Measurements from ENCODE around the gene SV2C. TPM values are rescaled to one million over a fixed set of nuclear protein-coding genes. Genes with fewer than 3 reads are reported as not detected.

Gene SV2C
- total RNA-seq, 1 experiment from 2014 or later, result not detected

DNA sequence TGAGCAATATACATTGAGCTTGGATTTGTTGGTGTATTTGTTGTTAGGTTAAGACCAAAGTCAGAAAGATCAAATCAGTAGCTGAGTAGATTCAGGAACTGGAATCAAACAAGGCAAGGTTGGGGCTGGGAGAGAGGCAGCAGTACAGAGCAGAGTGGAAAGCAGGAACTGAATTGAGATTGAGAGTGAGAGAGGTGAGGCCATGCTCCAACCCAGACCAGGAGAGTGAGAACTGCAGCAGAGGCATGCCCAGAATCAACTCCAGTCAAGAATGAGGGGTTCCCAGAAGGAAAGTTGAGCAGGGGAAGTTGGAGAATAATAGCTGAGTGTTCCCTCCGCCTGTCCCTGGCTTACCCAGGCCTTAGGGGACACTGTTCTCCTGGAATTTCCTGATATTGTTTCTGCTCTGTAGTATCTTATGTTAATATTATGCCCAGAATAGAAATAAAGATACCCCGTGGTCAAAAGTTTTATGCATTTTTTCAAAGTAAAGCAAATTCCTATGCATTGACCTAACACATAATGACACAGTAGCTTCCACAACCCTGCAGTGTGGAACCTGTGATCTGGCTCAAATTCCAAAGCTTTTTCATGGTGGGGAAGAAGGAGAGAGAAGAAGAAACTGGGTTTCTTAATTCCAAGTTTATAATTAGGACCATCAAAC is 82.7 kb downstream of the SV2C start:
- H3K36me3 ChIP-seq (ENCODE audit: control insufficient read depth in 1 of 2, insufficient read depth in 2 of 2, low read length in 2 of 2), result no peaks in the 10 kb centered on the region
- TF ChIP-seq FOSL1 (IDR thresholded peaks at IDR 0.05; ENCODE audit: low read depth), result no peak
- TF ChIP-seq, protein P1, sequence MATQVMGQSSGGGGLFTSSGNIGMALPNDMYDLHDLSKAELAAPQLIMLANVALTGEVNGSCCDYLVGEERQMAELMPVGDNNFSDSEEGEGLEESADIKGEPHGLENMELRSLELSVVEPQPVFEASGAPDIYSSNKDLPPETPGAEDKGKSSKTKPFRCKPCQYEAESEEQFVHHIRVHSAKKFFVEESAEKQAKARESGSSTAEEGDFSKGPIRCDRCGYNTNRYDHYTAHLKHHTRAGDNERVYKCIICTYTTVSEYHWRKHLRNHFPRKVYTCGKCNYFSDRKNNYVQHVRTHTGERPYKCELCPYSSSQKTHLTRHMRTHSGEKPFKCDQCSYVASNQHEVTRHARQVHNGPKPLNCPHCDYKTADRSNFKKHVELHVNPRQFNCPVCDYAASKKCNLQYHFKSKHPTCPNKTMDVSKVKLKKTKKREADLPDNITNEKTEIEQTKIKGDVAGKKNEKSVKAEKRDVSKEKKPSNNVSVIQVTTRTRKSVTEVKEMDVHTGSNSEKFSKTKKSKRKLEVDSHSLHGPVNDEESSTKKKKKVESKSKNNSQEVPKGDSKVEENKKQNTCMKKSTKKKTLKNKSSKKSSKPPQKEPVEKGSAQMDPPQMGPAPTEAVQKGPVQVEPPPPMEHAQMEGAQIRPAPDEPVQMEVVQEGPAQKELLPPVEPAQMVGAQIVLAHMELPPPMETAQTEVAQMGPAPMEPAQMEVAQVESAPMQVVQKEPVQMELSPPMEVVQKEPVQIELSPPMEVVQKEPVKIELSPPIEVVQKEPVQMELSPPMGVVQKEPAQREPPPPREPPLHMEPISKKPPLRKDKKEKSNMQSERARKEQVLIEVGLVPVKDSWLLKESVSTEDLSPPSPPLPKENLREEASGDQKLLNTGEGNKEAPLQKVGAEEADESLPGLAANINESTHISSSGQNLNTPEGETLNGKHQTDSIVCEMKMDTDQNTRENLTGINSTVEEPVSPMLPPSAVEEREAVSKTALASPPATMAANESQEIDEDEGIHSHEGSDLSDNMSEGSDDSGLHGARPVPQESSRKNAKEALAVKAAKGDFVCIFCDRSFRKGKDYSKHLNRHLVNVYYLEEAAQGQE (IDR thresholded peaks at IDR 0.05; ENCODE audit: low read depth), result no peak
- no peak for TF ChIP-seq ZNF274 (IDR thresholded peaks at IDR 0.05; ENCODE audit: low read depth, low read length)
- TF ChIP-seq, protein P2, sequence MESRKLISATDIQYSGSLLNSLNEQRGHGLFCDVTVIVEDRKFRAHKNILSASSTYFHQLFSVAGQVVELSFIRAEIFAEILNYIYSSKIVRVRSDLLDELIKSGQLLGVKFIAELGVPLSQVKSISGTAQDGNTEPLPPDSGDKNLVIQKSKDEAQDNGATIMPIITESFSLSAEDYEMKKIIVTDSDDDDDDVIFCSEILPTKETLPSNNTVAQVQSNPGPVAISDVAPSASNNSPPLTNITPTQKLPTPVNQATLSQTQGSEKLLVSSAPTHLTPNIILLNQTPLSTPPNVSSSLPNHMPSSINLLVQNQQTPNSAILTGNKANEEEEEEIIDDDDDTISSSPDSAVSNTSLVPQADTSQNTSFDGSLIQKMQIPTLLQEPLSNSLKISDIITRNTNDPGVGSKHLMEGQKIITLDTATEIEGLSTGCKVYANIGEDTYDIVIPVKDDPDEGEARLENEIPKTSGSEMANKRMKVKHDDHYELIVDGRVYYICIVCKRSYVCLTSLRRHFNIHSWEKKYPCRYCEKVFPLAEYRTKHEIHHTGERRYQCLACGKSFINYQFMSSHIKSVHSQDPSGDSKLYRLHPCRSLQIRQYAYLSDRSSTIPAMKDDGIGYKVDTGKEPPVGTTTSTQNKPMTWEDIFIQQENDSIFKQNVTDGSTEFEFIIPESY (IDR thresholded peaks at IDR 0.05; ENCODE audit: extremely low read depth, insufficient replicate concordance, low read length), result no peak
- no peak for TF ChIP-seq EZH2phosphoT487 (IDR thresholded peaks at IDR 0.05; ENCODE audit: borderline replicate concordance)
- TF ChIP-seq POLR2A (IDR thresholded peaks at IDR 0.05; ENCODE audit: borderline replicate concordance, extremely low read depth, insufficient read depth, insufficient read length), result no peak
- TF ChIP-seq, protein P3, sequence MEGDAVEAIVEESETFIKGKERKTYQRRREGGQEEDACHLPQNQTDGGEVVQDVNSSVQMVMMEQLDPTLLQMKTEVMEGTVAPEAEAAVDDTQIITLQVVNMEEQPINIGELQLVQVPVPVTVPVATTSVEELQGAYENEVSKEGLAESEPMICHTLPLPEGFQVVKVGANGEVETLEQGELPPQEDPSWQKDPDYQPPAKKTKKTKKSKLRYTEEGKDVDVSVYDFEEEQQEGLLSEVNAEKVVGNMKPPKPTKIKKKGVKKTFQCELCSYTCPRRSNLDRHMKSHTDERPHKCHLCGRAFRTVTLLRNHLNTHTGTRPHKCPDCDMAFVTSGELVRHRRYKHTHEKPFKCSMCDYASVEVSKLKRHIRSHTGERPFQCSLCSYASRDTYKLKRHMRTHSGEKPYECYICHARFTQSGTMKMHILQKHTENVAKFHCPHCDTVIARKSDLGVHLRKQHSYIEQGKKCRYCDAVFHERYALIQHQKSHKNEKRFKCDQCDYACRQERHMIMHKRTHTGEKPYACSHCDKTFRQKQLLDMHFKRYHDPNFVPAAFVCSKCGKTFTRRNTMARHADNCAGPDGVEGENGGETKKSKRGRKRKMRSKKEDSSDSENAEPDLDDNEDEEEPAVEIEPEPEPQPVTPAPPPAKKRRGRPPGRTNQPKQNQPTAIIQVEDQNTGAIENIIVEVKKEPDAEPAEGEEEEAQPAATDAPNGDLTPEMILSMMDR (IDR thresholded peaks at IDR 0.05 in 2 of 3, conservative IDR thresholded peaks at IDR 0.05 in 1 of 3; ENCODE audit: borderline replicate concordance in 1 of 3, insufficient read depth in 1 of 3, low read depth in 2 of 3, low read length in 2 of 3), result no peak
- no peak for TF ChIP-seq SRF (IDR thresholded peaks at IDR 0.05; ENCODE audit: low read depth)
- no peak for TF ChIP-seq ELF1 (IDR thresholded peaks at IDR 0.05; ENCODE audit: borderline replicate concordance, low read depth)
- TF ChIP-seq, protein P4, sequence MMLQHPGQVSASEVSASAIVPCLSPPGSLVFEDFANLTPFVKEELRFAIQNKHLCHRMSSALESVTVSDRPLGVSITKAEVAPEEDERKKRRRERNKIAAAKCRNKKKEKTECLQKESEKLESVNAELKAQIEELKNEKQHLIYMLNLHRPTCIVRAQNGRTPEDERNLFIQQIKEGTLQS (IDR thresholded peaks at IDR 0.05), result no peak
- no peaks in the 10 kb centered on the region for H3K79me2 ChIP-seq (ENCODE audit: insufficient read depth, low read length)
- BruUV-seq (replicated peaks), result no TSS peak
- no peak overlapping the region for H3K27ac ChIP-seq (ENCODE audit: low read depth, low read length)
- no peak for DNase-seq (ENCODE audit: low read depth, low spot score)
- H3K9me2 ChIP-seq (ENCODE audit: insufficient read depth), result no peaks in the 10 kb centered on the region
- CTCF ChIA-PET, result interaction anchor here (1.6 to 2.5 kb wide), 2 partner anchors 9 to 20 kb away, joined by 3 to 27 read pairs; no protein-coding TSS in a partner anchor
- H3K9me3 ChIP-seq (ENCODE audit: control insufficient read depth in 1 of 2, insufficient read depth in 1 of 2, low read depth in 1 of 2, low read length in 2 of 2), result no peaks in the 10 kb centered on the region
- RAD21 ChIA-PET (ENCODE audit: low non-redundant PET in 1 of 2, low total read pairs in 2 of 2, uncharacterized antibody in 2 of 2, unreplicated experiment in 2 of 2), result no interaction called here
- no peaks in the 10 kb centered on the region for H4K20me1 ChIP-seq (ENCODE audit: insufficient read depth)
- H3K4me3 ChIP-seq (replicated peaks in 1 of 2; ENCODE audit: low read depth in 1 of 2, low read length in 2 of 2), result no peak overlapping the region
- ATAC-seq, result no peak
- no peak overlapping the region for H2AFZ ChIP-seq (ENCODE audit: low read depth, low read length, poor library complexity, severe bottlenecking)
- H3K4me1 ChIP-seq (ENCODE audit: control insufficient read depth in 1 of 2, insufficient read depth in 2 of 2, low read length in 2 of 2), result no peaks in the 10 kb centered on the region
- POLR2A ChIA-PET, result no interaction called here
- no peak overlapping the region for H3K9ac ChIP-seq (ENCODE audit: low read length)
- no peak overlapping the region for H3K4me2 ChIP-seq (ENCODE audit: low read length)
- intact Hi-C loops (cut with micrococcal nuclease), result no loop called here
- H3K27me3 ChIP-seq (ENCODE audit: insufficient read depth, low read length), result peaks cover 34% of the 10 kb centered on the region; the same call in 1 of the 2 replicates

Measured in HCT116 (cell line).